ENCODE measurements around the gene OSBPL3. TPM values are rescaled to one million over a fixed set of nuclear protein-coding genes. Genes with fewer than 3 reads are reported as not detected.

Gene OSBPL3
- total and polyA plus RNA-seq, 2 donors from 2014 or later = 8.6 to 40.5 TPM

- FAIRE-seq (no peak), DNase-seq (peak; percentile 58 to 84 (median 69))
- no peaks in the 10 kb centered on the region for H3K36me3 ChIP-seq (ENCODE audit: control insufficient read depth in 2 of 3, insufficient read depth in 3 of 3, low read length in 3 of 3)
- H3K27ac ChIP-seq (ENCODE audit: low read depth in 2 of 2, low read length in 2 of 2) = peak within 1 kb of the TSS; percentile 66 to 83
- H3K4me1 ChIP-seq (ENCODE audit: control insufficient read depth in 2 of 3, insufficient read depth in 2 of 3, low read depth in 1 of 3, low read length in 3 of 3) = peaks cover 0 to 5% (median 3%) of the 10 kb centered on the region in 3 donors
- no peak for TF ChIP-seq CTCF (IDR thresholded peaks at IDR 0.05; ENCODE audit: borderline replicate concordance, extremely low read depth, insufficient read depth)
- H3K9me3 ChIP-seq (ENCODE audit: control insufficient read depth in 2 of 3, insufficient read depth in 1 of 3, low read length in 3 of 3) = no peaks in the 10 kb centered on the region
- H3K9ac ChIP-seq (ENCODE audit: low read length in 3 of 3) = peak within 1 kb of the TSS; percentile 16 to 77 (median 25)
- peak within 1 kb of the TSS; percentile 57 to 71 (median 62) for H3K4me3 ChIP-seq (ENCODE audit: low read length in 3 of 3)
- intact Hi-C loops (cut with DNase I) = no loop called here
- H3K27me3 ChIP-seq (ENCODE audit: control insufficient read depth, insufficient read depth, low read length) = no peaks in the 10 kb centered on the region
Measured at GRCh38 chr7:24757353-24758275, 222.4 kb downstream of the OSBPL3 start, which contains the start of gene GSDME. Gene GSDME (minus strand): TSS chr7:24757464. CDS start chr7:24749774, 7,690 bp downstream.

GRCh38 chr7:24756545-24757352 is 223.2 kb downstream of the OSBPL3 start:
- TF ChIP-seq CTCF (IDR thresholded peaks at IDR 0.05; ENCODE audit: borderline replicate concordance, extremely low read depth, insufficient read depth) = no peak
- Histone ChIP-seq H3K9ac (ENCODE audit: low read length in 3 of 3) (peak overlapping the region; percentile 10 to 60 (median 25)), H3K36me3 (ENCODE audit: control insufficient read depth in 2 of 3, insufficient read depth in 3 of 3, low read length in 3 of 3) (no peaks in the 10 kb centered on the region), H3K4me1 (ENCODE audit: control insufficient read depth in 2 of 3, insufficient read depth in 2 of 3, low read depth in 1 of 3, low read length in 3 of 3) (peaks cover 0 to 5% (median 3%) of the 10 kb centered on the region in 3 donors), H3K27ac (ENCODE audit: low read depth in 2 of 2, low read length in 2 of 2) (peak overlapping the region in 1 of 2 donors; percentile 64), H3K27me3 (ENCODE audit: control insufficient read depth, insufficient read depth, low read length) (no peaks in the 10 kb centered on the region), H3K4me3 (ENCODE audit: low read length in 3 of 3) (peak overlapping the region; percentile 52 to 63 (median 62)), H3K9me3 (ENCODE audit: control insufficient read depth in 2 of 3, insufficient read depth in 1 of 3, low read length in 3 of 3) (no peaks in the 10 kb centered on the region)
- DNase-seq (peak; percentile 61 to 80 (median 74)), FAIRE-seq (no peak)
- intact Hi-C loops (cut with DNase I) = no loop called here

- Histone ChIP-seq H3K36me3 (ENCODE audit: control insufficient read depth in 2 of 3, insufficient read depth in 3 of 3, low read length in 3 of 3) (no peaks in the 10 kb centered on the region), H3K27me3 (ENCODE audit: control insufficient read depth, insufficient read depth, low read length) (no peaks in the 10 kb centered on the region), H3K4me1 (ENCODE audit: control insufficient read depth in 2 of 3, insufficient read depth in 2 of 3, low read depth in 1 of 3, low read length in 3 of 3) (peaks cover 0 to 5% (median 3%) of the 10 kb centered on the region in 3 donors), H3K4me3 (ENCODE audit: low read length in 3 of 3) (peak overlapping the region in 1 of 3 donors; percentile 63), H3K9me3 (ENCODE audit: control insufficient read depth in 2 of 3, insufficient read depth in 1 of 3, low read length in 3 of 3) (no peaks in the 10 kb centered on the region), H3K27ac (ENCODE audit: low read depth in 2 of 2, low read length in 2 of 2) (peak overlapping the region in 1 of 2 donors; percentile 64), H3K9ac (ENCODE audit: low read length in 3 of 3) (peak overlapping the region in 1 of 3 donors; percentile 60)
- FAIRE-seq (no peak), DNase-seq (no peak)
- intact Hi-C loops (cut with DNase I) = no loop called here
- TF ChIP-seq CTCF (IDR thresholded peaks at IDR 0.05; ENCODE audit: borderline replicate concordance, extremely low read depth, insufficient read depth) = no peak
Measured at GRCh38 chr7:24755541-24756407, 224.2 kb downstream of the OSBPL3 start.

Data from kidney (tissue), 14 donors.